ENCODE data around the gene DMRT1.

Gene DMRT1

DNA sequence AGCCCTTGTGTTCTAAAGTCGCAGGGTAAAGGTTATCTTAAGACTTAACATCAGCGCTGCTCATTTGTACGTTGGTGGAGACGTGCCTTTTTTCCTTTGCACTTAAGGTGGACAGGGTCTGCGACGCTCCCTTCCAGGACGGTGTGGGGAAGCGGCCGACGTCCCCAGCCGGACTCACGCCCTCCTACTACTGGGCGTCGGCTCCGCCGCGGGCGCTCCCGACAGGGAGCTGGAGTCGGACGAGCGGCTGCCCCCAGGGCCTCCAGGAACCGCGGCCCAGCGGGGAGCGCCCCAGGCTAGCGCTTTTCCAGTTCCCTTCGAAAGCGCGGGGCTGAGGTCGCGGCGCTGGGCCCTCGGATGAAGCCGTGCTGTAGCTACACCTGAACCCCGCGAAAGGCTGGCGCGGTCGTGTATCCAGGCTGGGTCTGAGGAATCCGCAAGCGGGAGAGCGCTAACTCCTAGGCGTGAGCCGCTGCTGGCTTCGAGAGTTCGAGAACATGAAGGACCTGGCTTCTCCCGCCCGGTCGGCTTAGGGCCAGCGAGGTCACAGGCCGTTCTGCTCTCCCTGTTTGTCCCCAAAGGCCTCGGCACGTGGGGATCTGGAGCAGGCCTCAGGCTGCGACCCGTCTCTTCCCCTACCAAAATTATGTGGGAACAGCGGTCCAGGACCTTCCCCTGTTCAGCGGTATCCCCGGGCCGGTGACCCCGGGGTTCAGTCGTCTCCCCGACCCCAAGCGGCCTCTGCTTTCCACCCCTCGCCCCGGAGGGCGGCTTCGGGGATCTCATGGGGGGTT, 131.2 kb downstream of the DMRT1 start:
- Histone ChIP-seq H3K9me3 (replicated peaks; ENCODE audit: insufficient read depth, low read length) (no peaks in the 10 kb centered on the region), H3K9ac (ENCODE audit: low read length) (no peak overlapping the region), H3K4me3 (ENCODE audit: low read length) (no peak overlapping the region), H2AFZ (ENCODE audit: low read length) (no peak overlapping the region), H3K36me3 (replicated peaks; ENCODE audit: insufficient read depth, low read length) (no peaks in the 10 kb centered on the region), H3K27ac (ENCODE audit: low read length) (no peak overlapping the region), H3K79me2 (ENCODE audit: low read length) (no peaks in the 10 kb centered on the region), H4K20me1 (ENCODE audit: insufficient read depth, low read length) (no peaks in the 10 kb centered on the region), H3K4me2 (ENCODE audit: low read depth, low read length) (no peak overlapping the region), H3K9me2 (replicated peaks; ENCODE audit: insufficient read depth, low read length) (no peaks in the 10 kb centered on the region), H3K4me1 (ENCODE audit: low read length) (no peaks in the 10 kb centered on the region), H3F3A (ENCODE audit: insufficient read depth, low read length) (no peaks in the 10 kb centered on the region), H3K27me3 (replicated peaks; ENCODE audit: insufficient read depth, low read length) (peaks cover 9% of the 10 kb centered on the region; the same call in 1 of the 2 replicates)
- TF ChIP-seq, protein P1, sequence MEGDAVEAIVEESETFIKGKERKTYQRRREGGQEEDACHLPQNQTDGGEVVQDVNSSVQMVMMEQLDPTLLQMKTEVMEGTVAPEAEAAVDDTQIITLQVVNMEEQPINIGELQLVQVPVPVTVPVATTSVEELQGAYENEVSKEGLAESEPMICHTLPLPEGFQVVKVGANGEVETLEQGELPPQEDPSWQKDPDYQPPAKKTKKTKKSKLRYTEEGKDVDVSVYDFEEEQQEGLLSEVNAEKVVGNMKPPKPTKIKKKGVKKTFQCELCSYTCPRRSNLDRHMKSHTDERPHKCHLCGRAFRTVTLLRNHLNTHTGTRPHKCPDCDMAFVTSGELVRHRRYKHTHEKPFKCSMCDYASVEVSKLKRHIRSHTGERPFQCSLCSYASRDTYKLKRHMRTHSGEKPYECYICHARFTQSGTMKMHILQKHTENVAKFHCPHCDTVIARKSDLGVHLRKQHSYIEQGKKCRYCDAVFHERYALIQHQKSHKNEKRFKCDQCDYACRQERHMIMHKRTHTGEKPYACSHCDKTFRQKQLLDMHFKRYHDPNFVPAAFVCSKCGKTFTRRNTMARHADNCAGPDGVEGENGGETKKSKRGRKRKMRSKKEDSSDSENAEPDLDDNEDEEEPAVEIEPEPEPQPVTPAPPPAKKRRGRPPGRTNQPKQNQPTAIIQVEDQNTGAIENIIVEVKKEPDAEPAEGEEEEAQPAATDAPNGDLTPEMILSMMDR (IDR thresholded peaks at IDR 0.05; ENCODE audit: low read length), result no peak
- TF ChIP-seq EZH2phosphoT487 (IDR thresholded peaks at IDR 0.05; ENCODE audit: low read length), result no peak
- no peak for TF ChIP-seq EZH2 (optimal IDR thresholded peaks at IDR 0.05; ENCODE audit: low read depth, low read length)
- DNase-seq, result no peak

DNA sequence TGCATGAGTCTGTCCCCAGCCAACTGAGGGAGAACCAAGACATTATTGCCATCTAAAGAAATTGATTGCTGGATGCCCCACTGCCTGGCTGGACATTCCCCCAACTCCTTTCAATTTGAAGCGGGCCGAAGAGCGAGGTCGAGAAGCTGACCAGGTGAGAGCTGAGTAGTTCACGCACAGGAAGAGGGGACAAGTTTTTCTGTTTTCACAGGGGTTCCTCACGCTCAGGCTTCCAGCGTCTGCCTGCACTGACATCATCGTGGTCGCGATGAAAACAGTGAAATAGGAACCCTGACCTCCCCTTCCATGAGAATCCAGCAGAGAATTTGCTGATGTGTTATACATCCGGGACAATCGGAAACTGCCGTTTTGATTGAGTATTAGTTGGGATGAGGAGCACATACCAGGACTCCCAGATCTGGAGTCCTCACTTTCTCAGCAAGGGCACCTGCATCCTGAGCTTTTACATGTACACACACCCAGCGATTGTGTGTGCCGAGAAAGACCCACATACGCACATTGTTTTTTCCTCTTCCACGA, 131.9 kb downstream of the DMRT1 start:
- H3K27me3 ChIP-seq (replicated peaks; ENCODE audit: insufficient read depth, low read length), result peaks cover 9% of the 10 kb centered on the region; the same call in 1 of the 2 replicates

DNA sequence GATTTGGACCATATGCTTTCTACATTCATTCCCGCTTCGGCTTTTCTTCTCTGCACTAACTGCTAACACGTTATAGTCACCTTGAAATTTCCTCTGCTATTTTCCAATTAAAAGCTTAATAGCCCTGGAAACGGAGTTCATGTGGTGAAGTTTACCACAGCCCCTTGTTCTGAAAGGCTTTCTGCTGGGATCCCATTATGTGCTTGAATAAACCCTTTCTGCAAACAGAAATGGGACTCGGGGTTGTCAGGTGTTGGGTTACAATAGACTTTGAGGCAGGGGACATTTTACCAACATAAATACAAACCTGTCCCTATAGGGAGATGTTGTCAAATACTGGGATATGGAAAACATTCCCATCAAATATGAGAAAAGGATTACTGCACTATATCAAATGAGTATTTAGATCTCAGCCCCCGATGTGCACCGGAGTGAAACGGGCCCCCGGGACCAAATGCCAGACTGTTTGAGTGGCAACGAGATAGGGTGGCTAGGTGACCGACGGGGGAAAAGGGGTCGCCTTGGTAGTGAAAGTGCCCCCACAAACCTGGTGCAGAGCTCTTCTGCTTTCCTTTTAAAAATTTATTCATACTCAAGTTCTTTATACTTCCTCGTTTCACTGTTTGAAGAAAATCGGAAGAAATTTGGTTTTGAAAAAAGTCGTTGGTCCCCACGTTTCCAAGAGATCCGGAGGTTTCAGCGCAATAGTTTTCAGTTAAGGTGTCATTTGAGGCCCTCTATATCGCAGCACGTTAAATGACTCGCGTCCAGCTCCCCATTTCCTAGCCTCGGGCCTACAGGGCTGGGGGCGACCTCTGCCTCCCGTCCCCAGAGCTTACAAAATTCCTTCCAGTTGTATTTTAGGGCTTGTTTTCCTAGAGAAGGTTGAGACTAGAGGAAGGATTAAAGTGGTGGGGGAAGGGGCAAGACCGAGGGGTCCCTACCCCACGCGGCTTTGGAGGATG, 132.8 kb downstream of the DMRT1 start:
- Histone ChIP-seq H3K27ac (ENCODE audit: low read length) (no peak overlapping the region), H3K9me2 (replicated peaks; ENCODE audit: insufficient read depth, low read length) (no peaks in the 10 kb centered on the region), H3K4me3 (ENCODE audit: low read length) (no peak overlapping the region), H3K4me1 (ENCODE audit: low read length) (no peaks in the 10 kb centered on the region), H3K27me3 (replicated peaks; ENCODE audit: insufficient read depth, low read length) (peaks cover 9% of the 10 kb centered on the region; the same call in 1 of the 2 replicates), H3K36me3 (replicated peaks; ENCODE audit: insufficient read depth, low read length) (no peaks in the 10 kb centered on the region), H3K9me3 (replicated peaks; ENCODE audit: insufficient read depth, low read length) (no peaks in the 10 kb centered on the region), H4K20me1 (ENCODE audit: insufficient read depth, low read length) (no peaks in the 10 kb centered on the region), H3K79me2 (ENCODE audit: low read length) (no peaks in the 10 kb centered on the region), H3F3A (ENCODE audit: insufficient read depth, low read length) (no peaks in the 10 kb centered on the region), H3K9ac (ENCODE audit: low read length) (no peak overlapping the region), H3K4me2 (ENCODE audit: low read depth, low read length) (no peak overlapping the region), H2AFZ (ENCODE audit: low read length) (no peak overlapping the region)
- DNase-seq, result no peak
- TF ChIP-seq, protein P1 (IDR thresholded peaks at IDR 0.05; ENCODE audit: low read length), result no peak
- TF ChIP-seq EZH2phosphoT487 (IDR thresholded peaks at IDR 0.05; ENCODE audit: low read length), result no peak
- TF ChIP-seq EZH2 (optimal IDR thresholded peaks at IDR 0.05; ENCODE audit: low read depth, low read length), result no peak

More for the DNA sequence above, 131.9 kb downstream of the DMRT1 start:
- no peaks in the 10 kb centered on the region for H3F3A ChIP-seq (ENCODE audit: insufficient read depth, low read length)
- no peaks in the 10 kb centered on the region for H3K36me3 ChIP-seq (replicated peaks; ENCODE audit: insufficient read depth, low read length)
- H2AFZ ChIP-seq (ENCODE audit: low read length), result no peak overlapping the region
- H3K79me2 ChIP-seq (ENCODE audit: low read length), result no peaks in the 10 kb centered on the region
- H3K27ac ChIP-seq (ENCODE audit: low read length), result no peak overlapping the region
- no peaks in the 10 kb centered on the region for H3K9me3 ChIP-seq (replicated peaks; ENCODE audit: insufficient read depth, low read length)
- no peaks in the 10 kb centered on the region for H4K20me1 ChIP-seq (ENCODE audit: insufficient read depth, low read length)
- no peak overlapping the region for H3K9ac ChIP-seq (ENCODE audit: low read length)
- TF ChIP-seq EZH2phosphoT487 (IDR thresholded peaks at IDR 0.05; ENCODE audit: low read length) (no peak), EZH2 (optimal IDR thresholded peaks at IDR 0.05; ENCODE audit: low read depth, low read length) (no peak)
- TF ChIP-seq, protein P1 (IDR thresholded peaks at IDR 0.05; ENCODE audit: low read length), result no peak
- H3K4me2 ChIP-seq (ENCODE audit: low read depth, low read length), result no peak overlapping the region
- H3K9me2 ChIP-seq (replicated peaks; ENCODE audit: insufficient read depth, low read length), result no peaks in the 10 kb centered on the region
- H3K4me3 ChIP-seq (ENCODE audit: low read length), result no peak overlapping the region
- no peaks in the 10 kb centered on the region for H3K4me1 ChIP-seq (ENCODE audit: low read length)
- no peak for DNase-seq

Data from MM.1S (cell line).